H1 (cell line): ENCODE data around the gene MYLK4. TPM values are rescaled to one million over a fixed set of nuclear protein-coding genes. Genes with fewer than 3 reads are reported as not detected.

Experiments
- CTCF ChIA-PET: fragments of 300-600 bp; sonication (Branson Sonifier 250); formaldehyde crosslinking; loops from one replicate; lab custom pipeline; 2021; ENCODE audit not compliant: partially characterized antibody; lab: Charles Lee
- POLR2A ChIA-PET: fragments of 300-600 bp; sonication (Branson Sonifier 250); formaldehyde crosslinking; loops from one replicate; lab custom pipeline; 2021; ENCODE audit warnings: inconsistent platforms; ENCODE audit not compliant: partially characterized antibody; lab: Charles Lee
- DNase-seq, 2 experiments: peaks; one replicate each; pipeline versions ENCODE4 v3.0.0 to v3.0.0-alpha.2; 2010 to 2022; ENCODE audit warnings: low spot score in 2 of 2, low read depth in 1 of 2, mixed read lengths in 1 of 2
- FAIRE-seq: peaks from 2 replicates; lab custom pipeline; 2011; peaks lifted over from hg19 to GRCh38; lab: Jason Lieb, UNC
- H2AFZ ChIP-seq: 2 replicates; pipeline ENCODE4 v1.8.1; 2012; ENCODE audit warnings: low read length, inconsistent platforms
- H2AK5ac ChIP-seq: 2 replicates; pipeline ENCODE4 v1.6.1; 2013; ENCODE audit warnings: low read depth, low read length
- H2BK120ac ChIP-seq: replicated peaks from 2 replicates; pipeline ENCODE3; 2013; ENCODE audit warnings: low read depth, low read length, inconsistent platforms
- H2BK12ac ChIP-seq: 2 replicates; pipeline ENCODE4 v1.6.1; 2013; ENCODE audit warnings: low read depth, low read length
- H2BK15ac ChIP-seq: 2 replicates; pipeline ENCODE4 v1.6.1; 2013; ENCODE audit warnings: low read length
- H2BK20ac ChIP-seq: 2 replicates; pipeline ENCODE4 v1.6.1; 2013; ENCODE audit warnings: low read length
- H2BK5ac ChIP-seq: 2 replicates; pipeline ENCODE4 v1.6.1; 2013; ENCODE audit warnings: low read depth, low read length
- H3K14ac ChIP-seq: 2 replicates; pipeline ENCODE4 v1.6.1; 2013; ENCODE audit warnings: inconsistent platforms; ENCODE audit not compliant: insufficient read length
- H3K18ac ChIP-seq: 2 replicates; pipeline ENCODE4 v1.6.1; 2013; ENCODE audit warnings: low read length; ENCODE audit errors: extremely low read depth
- H3K23ac ChIP-seq: 2 replicates; pipeline ENCODE4 v1.6.1; 2013; ENCODE audit warnings: inconsistent platforms; ENCODE audit not compliant: insufficient read length
- H3K23me2 ChIP-seq: 2 replicates; pipeline ENCODE4 v1.6.1; 2013; ENCODE audit warnings: low read depth, low read length
- H3K27ac ChIP-seq: 2 replicates; pipeline ENCODE4 v1.6.1; 2011; ENCODE audit warnings: low read depth, low read length, inconsistent platforms
- H3K27me3 ChIP-seq, 4 experiments: replicated peaks in 1 of 4; 1 replicate in 1 of 4; 2 replicates in 3 of 4; pipeline versions ENCODE4 v1.6.1 to v1.8.1; 2011 to 2013; ENCODE audit warnings: low read length in 3 of 4, mild to moderate bottlenecking in 3 of 4, inconsistent platforms in 2 of 4, mixed read lengths in 2 of 4, moderate library complexity in 1 of 4; ENCODE audit not compliant: control insufficient read depth in 3 of 4, insufficient read depth in 3 of 4; ENCODE audit errors: extremely low read depth in 1 of 4
- H3K36me3 ChIP-seq, 4 experiments: 2 replicates each; pipeline versions ENCODE4 v1.6.1 to v1.8.1; 2011 to 2013; ENCODE audit warnings: mild to moderate bottlenecking in 4 of 4, low read length in 3 of 4, moderate library complexity in 2 of 4, control low read depth in 1 of 4, inconsistent platforms in 1 of 4; ENCODE audit not compliant: insufficient read depth in 4 of 4, control insufficient read depth in 2 of 4
- H3K4ac ChIP-seq: replicated peaks from 2 replicates; pipeline ENCODE3; 2013; ENCODE audit warnings: low read length, low read depth, mixed read lengths, inconsistent platforms; ENCODE audit not compliant: insufficient read length
- H3K4me1 ChIP-seq, 4 experiments: replicated peaks in 1 of 4; 1 replicate in 1 of 4; 2 replicates in 3 of 4; pipeline versions ENCODE4 v1.6.1 to v1.8.1; 2011 to 2013; ENCODE audit warnings: low read length in 3 of 4, inconsistent platforms in 2 of 4, mixed read lengths in 1 of 4; ENCODE audit not compliant: insufficient read depth in 4 of 4, control insufficient read depth in 3 of 4
- H3K4me2 ChIP-seq, 2 experiments: 2 replicates each; pipeline versions ENCODE4 v1.6.1 to v1.8.1; 2011 to 2013; ENCODE audit warnings: low read depth in 2 of 2, low read length in 2 of 2, control low read depth in 1 of 2, inconsistent platforms in 1 of 2, mild to moderate bottlenecking in 1 of 2; ENCODE audit not compliant: insufficient read depth in 1 of 2
- H3K4me3 ChIP-seq, 4 experiments: fragments of 200-600, 300-600 bp in 1 of 4; sonication (generic), shearing (Covaris generic), sonication (Bioruptor Twin) in 1 of 4; 2 replicates each; pipeline versions ENCODE4 v1.5.1 to v1.8.1; 2011 to 2016; ENCODE audit warnings: low read length in 4 of 4, low read depth in 3 of 4, control low read depth in 2 of 4, inconsistent platforms in 2 of 4, mild to moderate bottlenecking in 2 of 4, mixed read lengths in 1 of 4, moderate library complexity in 1 of 4; ENCODE audit not compliant: insufficient read depth in 2 of 4; ENCODE audit errors: extremely low read depth in 1 of 4
- H3K56ac ChIP-seq: replicated peaks from 2 replicates; pipeline ENCODE3; 2013; ENCODE audit warnings: low read depth, mild to moderate bottlenecking, mixed read lengths, low read length, inconsistent platforms; ENCODE audit not compliant: insufficient read length
- H3K79me1 ChIP-seq: 2 replicates; pipeline ENCODE4 v1.6.1; 2013; ENCODE audit warnings: low read depth, low read length, control low read depth
- H3K79me2 ChIP-seq, 2 experiments: 2 replicates each; pipeline versions ENCODE4 v1.6.1 to v1.8.1; 2012 to 2013; ENCODE audit warnings: low read length in 2 of 2, mild to moderate bottlenecking in 2 of 2, inconsistent platforms in 1 of 2; ENCODE audit not compliant: insufficient read depth in 2 of 2, control insufficient read depth in 1 of 2
- H3K9ac ChIP-seq, 4 experiments: replicated peaks in 1 of 4; 1 replicate in 1 of 4; 2 replicates in 3 of 4; pipeline versions ENCODE4 v1.6.1 to v1.8.1; 2011 to 2013; ENCODE audit warnings: low read depth in 3 of 4, low read length in 3 of 4, control low read depth in 2 of 4, mild to moderate bottlenecking in 2 of 4, moderate library complexity in 2 of 4, inconsistent platforms in 1 of 4; ENCODE audit errors: extremely low read depth in 1 of 4
- H3K9me3 ChIP-seq, 2 experiments: 2 replicates each; pipeline versions ENCODE4 v1.6.1 to v1.8.1; 2012 to 2013; ENCODE audit warnings: mild to moderate bottlenecking in 2 of 2, moderate library complexity in 2 of 2, control low read depth in 1 of 2, inconsistent platforms in 1 of 2, low read depth in 1 of 2, low read length in 1 of 2, mixed read lengths in 1 of 2; ENCODE audit not compliant: insufficient read depth in 2 of 2
- H4K20me1 ChIP-seq, 2 experiments: replicated peaks in 1 of 2; 2 replicates each; pipeline versions ENCODE3 to v1.8.1; 2011 to 2013; ENCODE audit warnings: inconsistent platforms in 2 of 2, low read length in 2 of 2, mild to moderate bottlenecking in 1 of 2; ENCODE audit not compliant: insufficient read depth in 2 of 2, control insufficient read depth in 1 of 2
- H4K5ac ChIP-seq: 2 replicates; pipeline ENCODE4 v1.6.1; 2013; ENCODE audit warnings: low read length, low read depth, mixed read lengths, inconsistent platforms; ENCODE audit not compliant: insufficient read length
- H4K8ac ChIP-seq: 2 replicates; pipeline ENCODE4 v1.8.0; 2013; ENCODE audit warnings: mild to moderate bottlenecking, moderate library complexity, low read length, inconsistent platforms; ENCODE audit not compliant: insufficient read depth; ENCODE audit errors: extremely low read depth
- H4K91ac ChIP-seq: replicated peaks from 2 replicates; pipeline ENCODE3; 2013; ENCODE audit warnings: low read length, mixed read lengths, inconsistent platforms; ENCODE audit not compliant: insufficient read length
- BCL11A ChIP-seq, 2 experiments: IDR thresholded peaks; one replicate each; pipeline ENCODE4 v1.6.1; 2011; ENCODE audit warnings: low read depth in 2 of 2, low read length in 2 of 2, mild to moderate bottlenecking in 2 of 2
- CBX5 ChIP-seq: fragments of 300-800, 300-1000 bp; sonication (generic); IDR thresholded peaks from 2 replicates; pipeline ENCODE4 v1.7.1; 2016; ENCODE audit warnings: antibody characterized with exemption, low read length, low read depth
- CREB1 ChIP-seq: IDR thresholded peaks from 2 replicates; pipeline ENCODE4 v1.6.1; 2012; ENCODE audit warnings: inconsistent platforms
- GABPA ChIP-seq: IDR thresholded peaks from 2 replicates; pipeline ENCODE4 v1.6.1; 2011; ENCODE audit warnings: mild to moderate bottlenecking, low read length, moderate library complexity, borderline replicate concordance; ENCODE audit not compliant: insufficient read depth
- HDAC2 ChIP-seq, 2 experiments: fragments of 300-600 bp in 1 of 2; sonication (generic) in 1 of 2; IDR thresholded peaks; 2 replicates each; pipeline ENCODE4 v1.6.1; 2011 to 2012; ENCODE audit warnings: low read depth in 2 of 2, low read length in 2 of 2, mild to moderate bottlenecking in 2 of 2, moderate library complexity in 2 of 2, borderline replicate concordance in 1 of 2, inconsistent platforms in 1 of 2
- PHF8 ChIP-seq: fragments of 200-600 bp; sonication (generic); conservative IDR thresholded peaks from 2 replicates; pipeline ENCODE4 v1.7.1; 2012; ENCODE audit warnings: low read depth, mild to moderate bottlenecking, inconsistent platforms, low read length, moderate library complexity
- POLR2AphosphoS5 ChIP-seq: IDR thresholded peaks from 2 replicates; pipeline ENCODE4 v1.6.1; 2011; ENCODE audit warnings: low read depth, low read length
- WGBS, 2 experiments: shearing (Covaris generic) in 1 of 2; methylation state at CpG; one replicate each; pipeline versions ENCODE4 v1.1.6 to v1.1.7; 2013 to 2015; ENCODE audit warnings: low lambda C conversion rate in 2 of 2, mixed read lengths in 2 of 2, inconsistent platforms in 1 of 2, low coverage in 1 of 2, missing lambda C conversion rate in 1 of 2; ENCODE audit not compliant: insufficient replicate concordance in 2 of 2, insufficient coverage in 1 of 2, insufficient read length in 1 of 2; ENCODE audit errors: extremely low coverage in 1 of 2, missing lambda C conversion rate in 1 of 2; 5-methylcytosine and 5-hydroxymethylcytosine counted together
- polyA plus RNA-seq, 7 experiments: library from polyadenylated mRNA; depleted of rRNA in 3 of 7; stranded (reverse) in 5 of 7; unstranded in 2 of 7; fragments of >200 nt in 5 of 7; fragments of 200-250 nt in 2 of 7; gene quantifications; 1 replicate in 5 of 7; 2 replicates in 1 of 7; 4 replicates in 1 of 7; pipeline versions ENCODE4 v1.2.1 to v1.2.3, GENCODE V29; 2011 to 2013; ENCODE audit warnings: missing spikeins in 2 of 7, mixed read lengths in 2 of 7
- total RNA-seq: library from RNA; stranded (reverse); fragmentation: NEBNext Ultra II Directional; extraction: Animal tissue kit (Norgen Biotek cat#: 25700); gene quantifications from 2 replicates; pipeline ENCODE4 v1.2.1, GENCODE V29; 2021

Gene MYLK4
- total and polyA plus RNA-seq, 2 of the 8 experiments (the other 6 are each of a cell fraction or from before 2014, with no cell fraction given), result 0.11 to 0.17 TPM

GRCh38 chr6:2619651-2620050 is 131.1 kb downstream of the MYLK4 start:
- Histone ChIP-seq H3K9ac (no peak overlapping the region), H3K23me2 (no peaks in the 10 kb centered on the region; the same call in 1 of the 2 replicates), H4K8ac (no peak overlapping the region), H2AK5ac (no peak overlapping the region), H3K27me3 (no peaks in the 10 kb centered on the region), H2BK20ac (no peak overlapping the region), H2BK5ac (no peak overlapping the region), H3K4me3 (no peak overlapping the region), H3K4ac (no peak overlapping the region), H4K5ac (no peak overlapping the region), H4K91ac (no peak overlapping the region), H2BK12ac (no peak overlapping the region), H2BK120ac (no peak overlapping the region), H3K23ac (no peak overlapping the region), H3K79me2 (no peaks in the 10 kb centered on the region), H2AFZ (no peak overlapping the region), H3K4me2 (no peak overlapping the region), H3K14ac (no peak overlapping the region), H3K36me3 (no peaks in the 10 kb centered on the region), H4K20me1 (no peaks in the 10 kb centered on the region), H3K27ac (no peak overlapping the region), H3K79me1 (no peaks in the 10 kb centered on the region), H3K56ac (no peak overlapping the region), H2BK15ac (no peak overlapping the region), H3K18ac (no peak overlapping the region), H3K9me3 (no peaks in the 10 kb centered on the region), H3K4me1 (no peaks in the 10 kb centered on the region; a peak in 2 of 7 replicates)
- TF ChIP-seq POLR2AphosphoS5 (no peak), PHF8 (no peak), GABPA (no peak), HDAC2 (IDR thresholded peaks at IDR 0.05; ENCODE audit: borderline replicate concordance in 1 of 2, low read depth in 2 of 2, low read length in 2 of 2) (no peak), BCL11A (IDR thresholded peaks at IDR 0.05; ENCODE audit: low read depth in 2 of 2, low read length in 2 of 2) (no peak), CREB1 (no peak), CBX5 (no peak)
- POLR2A ChIA-PET, result no interaction called here
- 94% methylated on average over 9 of the region's 9 CpGs; no CpG with 5 or more reads in 1 of the 2 experiments for WGBS, 2 experiments
- no peak for DNase-seq
- CTCF ChIA-PET, result interaction anchor here (3.0 kb wide), 1 partner anchor 15 kb away, joined by 13 read pairs; no protein-coding TSS in a partner anchor
- no peak for FAIRE-seq
